HG03139 (cell line): Measurements from ENCODE around the gene CHD3.

ENCODE experiments used
- ATAC-seq: cut with Tn5 transposase; IDR thresholded peaks from one replicate; pipeline ENCODE4 v1.9.1; 2021; ENCODE audit not compliant: unreplicated experiment

The CHD3 gene

GRCh38 chr17:7888184-7888920 is at the start of gene CHD3:
Gene CHD3 (plus strand): TSS chr17:7888789. CDS start chr17:7889001, 212 bp downstream.
- no peak for ATAC-seq

GRCh38 chr17:7839190-7839875 is 49.3 kb upstream of the CHD3 start:
- ATAC-seq: no peak

- ATAC-seq: no peak
Observed at GRCh38 chr17:7839876-7840261, 48.7 kb upstream of the CHD3 start.

- no peak for ATAC-seq
Observed at GRCh38 chr17:7840441-7840840, 48.1 kb upstream of the CHD3 start.

- ATAC-seq: no peak
Observed at GRCh38 chr17:7840875-7841274, 47.7 kb upstream of the CHD3 start.

GRCh38 chr17:7841396-7841914 is 47.1 kb upstream of the CHD3 start:
- no peak for ATAC-seq

GRCh38 chr17:7841915-7842379 is 46.6 kb upstream of the CHD3 start:
- ATAC-seq: no peak

GRCh38 chr17:7842380-7843256 is 46.0 kb upstream of the CHD3 start:
- ATAC-seq: no peak

GRCh38 chr17:7843257-7843535 is 45.4 kb upstream of the CHD3 start:
- no peak for ATAC-seq

GRCh38 chr17:7843536-7844291 is 44.9 kb upstream of the CHD3 start:
- no peak for ATAC-seq

GRCh38 chr17:7844292-7845154 is 44.1 kb upstream of the CHD3 start:
- peak; percentile 36 for ATAC-seq

- no peak for ATAC-seq
Observed at GRCh38 chr17:7845359-7846062, 43.1 kb upstream of the CHD3 start.

GRCh38 chr17:7846063-7846735 is 42.4 kb upstream of the CHD3 start:
- ATAC-seq: no peak

GRCh38 chr17:7846765-7847661 is 41.6 kb upstream of the CHD3 start:
- no peak for ATAC-seq

- ATAC-seq: no peak
Observed at GRCh38 chr17:7848131-7848579, 40.4 kb upstream of the CHD3 start.

GRCh38 chr17:7848739-7849129 is 39.9 kb upstream of the CHD3 start:
- ATAC-seq: no peak

- no peak for ATAC-seq
Observed at GRCh38 chr17:7849130-7849750, 39.3 kb upstream of the CHD3 start.
